Karpas-422 (cell line): ENCODE measurements around the gene FAM210A. TPM values are rescaled to one million over a fixed set of nuclear protein-coding genes. Genes with fewer than 3 reads are reported as not detected.

Source experiments
- DNase-seq: peaks from one replicate; pipeline ENCODE4 v3.0.0-alpha.2; 2015
- H2AFZ ChIP-seq: fragments of 200-600 bp; sonication (generic); 2 replicates; pipeline ENCODE4 v1.6.1; 2014; ENCODE audit warnings: antibody characterized with exemption, low read length, mixed read lengths
- H3K27ac ChIP-seq: fragments of 200-600 bp; sonication (generic); 2 replicates; pipeline ENCODE4 v1.5.1; 2014; ENCODE audit warnings: mild to moderate bottlenecking, low read length, moderate library complexity
- H3K27me3 ChIP-seq: fragments of 200-600 bp; sonication (generic); 2 replicates; pipeline ENCODE4 v1.6.1; 2014; ENCODE audit warnings: low read length, mixed read lengths
- H3K36me3 ChIP-seq: fragments of 200-600 bp; sonication (generic); 2 replicates; pipeline ENCODE4 v1.6.1; 2014; ENCODE audit warnings: low read length, mixed read lengths; ENCODE audit not compliant: insufficient read depth
- H3K4me1 ChIP-seq: fragments of 200-600 bp; sonication (generic); 2 replicates; pipeline ENCODE4 v1.6.1; 2014; ENCODE audit warnings: mild to moderate bottlenecking, low read length, mixed read lengths
- H3K4me2 ChIP-seq: fragments of 200-600 bp; sonication (generic); 2 replicates; pipeline ENCODE4 v1.6.1; 2014; ENCODE audit warnings: low read length, low read depth, mild to moderate bottlenecking; ENCODE audit not compliant: poor library complexity, severe bottlenecking
- H3K4me3 ChIP-seq: fragments of 200-600 bp; sonication (generic); 2 replicates; pipeline ENCODE4 v1.5.1; 2014; ENCODE audit warnings: mild to moderate bottlenecking, antibody characterized with exemption, low read length, mixed read lengths
- H3K79me2 ChIP-seq: fragments of 200-600 bp; sonication (generic); 2 replicates; pipeline ENCODE4 v1.6.1; 2014; ENCODE audit warnings: mild to moderate bottlenecking, low read length, mixed read lengths
- H3K9ac ChIP-seq: fragments of 200-600 bp; sonication (generic); 2 replicates; pipeline ENCODE4 v1.6.0; 2014; ENCODE audit warnings: low read length
- H3K9me2 ChIP-seq: fragments of 200-600 bp; sonication (generic), shearing (Covaris generic); replicated peaks from 2 replicates; pipeline ENCODE4 v1.6.0; 2014; ENCODE audit warnings: mild to moderate bottlenecking, low read length, moderate library complexity; ENCODE audit not compliant: insufficient read depth
- H3K9me3 ChIP-seq: fragments of 300-700, 200-600 bp; sonication (generic); 2 replicates; pipeline ENCODE4 v1.6.1; 2014; ENCODE audit warnings: low read length, mixed read lengths
- H4K20me1 ChIP-seq: fragments of 200-600 bp; sonication (generic); 2 replicates; pipeline ENCODE4 v1.6.1; 2014; ENCODE audit warnings: mild to moderate bottlenecking, antibody characterized with exemption, low read length, low read depth; ENCODE audit not compliant: insufficient read depth
- total RNA-seq: library from RNA; depleted of rRNA; stranded (reverse); fragments of >200 nt; shearing (Covaris generic); gene quantifications from 2 replicates; pipeline ENCODE4 v1.2.3, GENCODE V29; 2014; ENCODE audit warnings: low replicate concordance

FAM210A gene
- total RNA-seq, 1 experiment from 2014 or later, result 48.3 TPM

DNA sequence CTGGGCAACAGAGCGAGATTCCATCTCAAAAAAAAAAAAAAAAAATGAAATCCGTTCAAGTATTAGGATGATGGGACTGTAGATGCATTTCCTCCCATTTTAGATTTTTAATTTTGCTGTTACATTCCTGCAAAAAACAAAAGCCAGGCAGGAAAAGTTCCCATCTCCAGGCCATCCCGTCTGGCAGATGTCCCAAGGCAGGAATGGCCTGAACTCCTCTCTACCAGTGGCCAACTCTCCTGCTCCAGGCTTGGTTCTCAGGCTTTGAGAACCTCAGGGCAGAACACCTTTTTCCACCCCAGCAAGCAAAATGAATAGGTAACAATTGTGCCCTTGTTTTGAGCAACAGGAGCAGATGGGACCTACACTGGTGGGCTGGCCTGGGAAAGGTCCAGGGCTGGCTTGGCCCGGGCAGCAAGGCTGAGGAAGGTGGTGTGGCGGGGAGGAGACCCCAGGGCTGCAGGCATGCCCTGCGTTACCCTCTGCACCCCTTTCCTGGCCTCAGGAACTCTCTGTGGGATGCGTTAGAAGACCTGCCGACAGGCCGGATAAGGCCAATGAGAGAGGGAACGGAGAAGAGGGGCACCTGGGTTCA is 86.0 kb downstream of the FAM210A start:
- Histone ChIP-seq H3K4me3 (no peak overlapping the region), H3K9me2 (no peaks in the 10 kb centered on the region), H3K9me3 (no peaks in the 10 kb centered on the region), H4K20me1 (peaks cover 26% of the 10 kb centered on the region), H3K4me2 (no peak overlapping the region), H3K79me2 (peaks cover 53% of the 10 kb centered on the region), H3K4me1 (no peaks in the 10 kb centered on the region), H3K36me3 (peaks cover 34% of the 10 kb centered on the region), H2AFZ (no peak overlapping the region), H3K9ac (no peak overlapping the region), H3K27me3 (no peaks in the 10 kb centered on the region), H3K27ac (no peak overlapping the region)
- DNase-seq, result no peak

GRCh38 chr18:13638719-13639595 is 87.4 kb downstream of the FAM210A start:
- Histone ChIP-seq H3K27ac (no peak overlapping the region), H3K4me3 (no peak overlapping the region), H3K27me3 (no peaks in the 10 kb centered on the region), H3K4me1 (no peaks in the 10 kb centered on the region), H3K36me3 (peaks cover 34% of the 10 kb centered on the region; the same call in 1 of the 2 replicates), H3K9me3 (no peaks in the 10 kb centered on the region), H3K9me2 (no peaks in the 10 kb centered on the region), H3K4me2 (no peak overlapping the region), H2AFZ (no peak overlapping the region), H4K20me1 (peaks cover 26% of the 10 kb centered on the region), H3K9ac (no peak overlapping the region), H3K79me2 (peaks cover 67% of the 10 kb centered on the region)
- DNase-seq, result no peak

DNA sequence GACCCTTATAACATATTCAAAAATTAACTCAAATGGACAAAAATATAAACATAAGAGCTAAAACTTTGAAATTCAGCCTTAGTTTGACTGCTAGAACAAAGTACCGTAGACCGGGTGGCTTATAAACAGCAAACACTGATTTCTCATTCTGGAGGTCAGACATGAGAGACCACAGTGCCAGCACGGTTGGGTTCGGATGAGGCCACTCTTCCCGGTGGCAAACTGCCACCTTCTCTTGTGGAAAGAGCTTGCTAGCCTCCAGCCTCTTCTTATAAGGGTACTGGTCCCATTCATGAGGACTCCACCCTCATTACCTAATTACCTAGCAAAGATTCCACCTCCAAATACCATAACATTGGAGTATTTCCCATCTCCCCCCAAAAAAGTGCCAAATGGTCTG is 91.3 kb downstream of the FAM210A start:
- H4K20me1 ChIP-seq, result peaks cover 33% of the 10 kb centered on the region

GRCh38 chr18:13633700-13634099 is 92.7 kb downstream of the FAM210A start:
- H3K9ac ChIP-seq, result no peak overlapping the region

More for the DNA sequence above, 91.3 kb downstream of the FAM210A start:
- Histone ChIP-seq H3K36me3 (peaks cover 53% of the 10 kb centered on the region), H3K4me1 (peaks cover 4% of the 10 kb centered on the region), H3K27ac (no peak overlapping the region), H3K27me3 (no peaks in the 10 kb centered on the region), H2AFZ (no peak overlapping the region), H3K4me2 (no peak overlapping the region), H3K9me3 (no peaks in the 10 kb centered on the region), H3K9ac (no peak overlapping the region), H3K79me2 (peaks cover 86% of the 10 kb centered on the region), H3K4me3 (no peak overlapping the region), H3K9me2 (no peaks in the 10 kb centered on the region)
- no peak for DNase-seq

DNA sequence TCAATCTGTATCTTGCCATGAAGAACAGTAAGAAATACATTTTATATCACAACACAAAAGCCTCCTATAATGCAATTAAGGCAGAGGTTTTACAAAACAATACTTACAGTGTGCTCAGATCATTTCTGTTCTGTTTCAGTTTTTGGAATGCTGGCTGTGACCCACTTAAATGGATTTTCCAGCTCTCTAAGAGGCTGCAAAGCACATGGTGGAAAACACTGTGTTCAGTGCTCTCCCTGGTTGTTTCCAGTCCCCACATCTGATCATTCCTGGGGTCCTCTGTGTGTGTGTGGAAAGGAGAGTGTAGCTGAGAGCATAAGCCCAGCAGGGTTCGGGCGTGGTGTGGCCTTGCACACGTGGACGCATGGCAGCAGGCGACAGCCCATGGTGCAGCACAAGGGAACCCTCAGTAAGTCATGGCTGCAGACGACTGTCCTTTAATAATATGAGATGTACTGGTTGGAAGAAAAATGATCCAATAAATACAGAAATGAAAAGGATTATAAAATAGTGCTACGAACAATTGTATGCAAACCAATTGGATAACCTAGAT is 95.6 kb downstream of the FAM210A start:
- H3K79me2 ChIP-seq, result peaks cover 94% of the 10 kb centered on the region
- H3K9ac ChIP-seq, result no peak overlapping the region
- H3K4me3 ChIP-seq, result no peak overlapping the region
- no peak for DNase-seq
- H3K9me3 ChIP-seq, result no peaks in the 10 kb centered on the region
- no peak overlapping the region for H2AFZ ChIP-seq
- H3K27me3 ChIP-seq, result no peaks in the 10 kb centered on the region
- no peaks in the 10 kb centered on the region for H3K9me2 ChIP-seq
- H3K27ac ChIP-seq, result no peak overlapping the region
- peaks cover 63% of the 10 kb centered on the region for H3K36me3 ChIP-seq
- H4K20me1 ChIP-seq, result peaks cover 42% of the 10 kb centered on the region
- no peak overlapping the region for H3K4me2 ChIP-seq
- H3K4me1 ChIP-seq, result peaks cover 43% of the 10 kb centered on the region

More at GRCh38 chr18:13633700-13634099, 92.7 kb downstream of the FAM210A start:
- Histone ChIP-seq H3K4me2 (no peak overlapping the region), H2AFZ (no peak overlapping the region), H4K20me1 (peaks cover 38% of the 10 kb centered on the region), H3K9me3 (no peaks in the 10 kb centered on the region), H3K27ac (no peak overlapping the region), H3K9me2 (no peaks in the 10 kb centered on the region), H3K79me2 (peaks cover 90% of the 10 kb centered on the region), H3K36me3 (peaks cover 53% of the 10 kb centered on the region), H3K4me3 (no peak overlapping the region), H3K4me1 (peaks cover 16% of the 10 kb centered on the region), H3K27me3 (no peaks in the 10 kb centered on the region)
- no peak for DNase-seq

- Histone ChIP-seq H2AFZ (no peak overlapping the region), H3K36me3 (peaks cover 60% of the 10 kb centered on the region), H3K27me3 (no peaks in the 10 kb centered on the region), H3K4me1 (peaks cover 47% of the 10 kb centered on the region), H3K9me2 (no peaks in the 10 kb centered on the region), H3K4me3 (no peak overlapping the region), H4K20me1 (peaks cover 46% of the 10 kb centered on the region), H3K4me2 (no peak overlapping the region), H3K27ac (peak overlapping the region; percentile 73), H3K79me2 (peaks cover 92% of the 10 kb centered on the region), H3K9me3 (no peaks in the 10 kb centered on the region), H3K9ac (0 out of 2 replicates have a peak overlapping the region, but pooled peaks have one; percentile 16)
- DNase-seq, result peak; percentile 83
Measured at GRCh38 chr18:13629841-13630715, 96.3 kb downstream of the FAM210A start.

DNA sequence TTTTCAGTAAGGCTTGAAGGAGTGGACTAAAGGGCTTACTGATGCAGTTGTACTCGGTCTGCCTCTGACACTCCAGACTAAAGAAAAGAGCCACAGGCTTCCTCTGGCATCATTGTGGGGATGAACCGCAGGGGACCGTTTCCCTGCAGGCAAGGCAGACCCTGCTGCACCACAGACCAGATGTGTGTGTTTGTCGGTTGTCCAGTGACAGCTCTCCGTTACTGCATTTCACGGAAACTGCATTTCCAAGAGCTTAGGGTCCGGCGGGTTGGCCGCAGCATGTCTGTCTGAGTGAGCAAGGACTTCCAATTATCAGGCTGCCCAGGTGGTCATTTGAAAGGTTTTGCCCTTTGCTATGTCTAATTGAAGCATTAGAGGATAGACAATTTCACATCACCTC is 98.1 kb downstream of the FAM210A start:
- Histone ChIP-seq H3K4me3 (no peak overlapping the region), H3K79me2 (peaks cover 94% of the 10 kb centered on the region), H3K9ac (no peak overlapping the region), H2AFZ (no peak overlapping the region), H3K4me2 (no peak overlapping the region), H3K9me2 (no peaks in the 10 kb centered on the region), H3K4me1 (peaks cover 65% of the 10 kb centered on the region), H3K36me3 (peaks cover 66% of the 10 kb centered on the region), H3K9me3 (no peaks in the 10 kb centered on the region), H3K27me3 (no peaks in the 10 kb centered on the region), H4K20me1 (peaks cover 59% of the 10 kb centered on the region), H3K27ac (no peak overlapping the region)
- no peak for DNase-seq
